Fibroblast of lung (primary cell): ENCODE data around the gene CHIT1.

Experiments used
- CTCF ChIP-seq, 2 donors: IDR thresholded peaks in 1 of 2; conservative IDR thresholded peaks in 1 of 2; 1 replicate in 1 of 2; 2 replicates in 1 of 2; pipeline ENCODE4 v1.5.1; 2011 to 2012; ENCODE audit warnings: low read length in 2 of 2, control low read depth in 1 of 2, inconsistent platforms in 1 of 2, low read depth in 1 of 2, mild to moderate bottlenecking in 1 of 2
- EZH2 ChIP-seq: IDR thresholded peaks from 2 replicates; pipeline ENCODE4 v1.5.1; 2012; ENCODE audit warnings: low read length, control low read depth, mild to moderate bottlenecking; ENCODE audit errors: missing control alignments

GRCh38 chr1:203170625-203171330 lies 58.7 kb downstream of the CHIT1 start:
- no peak for TF ChIP-seq CTCF (conservative IDR thresholded peaks at IDR 0.05 in 1 of 2, IDR thresholded peaks at IDR 0.05 in 1 of 2; ENCODE audit: low read depth in 1 of 2, low read length in 2 of 2)
- no peak for TF ChIP-seq EZH2
